ENCODE measurements around the gene UBL5. TPM values are rescaled to one million over a fixed set of nuclear protein-coding genes. Genes with fewer than 3 reads are reported as not detected.
A peak's percentile ranks its signal among the peaks of the same experiment; 100 is the strongest.

The UBL5 gene
- total RNA-seq, 1 donor from 2014 or later: 264 TPM

GRCh38 chr19:9868983-9869617 is 41.4 kb downstream of the UBL5 start:
- peaks cover 8% of the 10 kb centered on the region for H3K36me3 Mint-ChIP-seq
- no peaks in the 10 kb centered on the region for H3K27me3 Mint-ChIP-seq (ENCODE audit: low read depth)
- no peak overlapping the region for H3K27ac Mint-ChIP-seq
- H3K4me1 Mint-ChIP-seq: no peaks in the 10 kb centered on the region
- no peak for TF ChIP-seq CTCF (IDR thresholded peaks at IDR 0.05; ENCODE audit: unreplicated experiment)
- H3K9me3 Mint-ChIP-seq: no peaks in the 10 kb centered on the region
- no peak overlapping the region for H3K4me3 Mint-ChIP-seq
- DNase-seq (ENCODE audit: low spot score in 2 of 2, unreplicated experiment in 2 of 2): no peak

- Mint-ChIP-seq H3K4me1 (peaks cover 9% of the 10 kb centered on the region), H3K27me3 (ENCODE audit: low read depth) (no peaks in the 10 kb centered on the region), H3K4me3 (no peak overlapping the region), H3K36me3 (peaks cover 8% of the 10 kb centered on the region), H3K27ac (no peak overlapping the region), H3K9me3 (no peaks in the 10 kb centered on the region)
- no peak for TF ChIP-seq CTCF (IDR thresholded peaks at IDR 0.05; ENCODE audit: unreplicated experiment)
- DNase-seq (ENCODE audit: low spot score in 2 of 2, unreplicated experiment in 2 of 2): no peak
These were observed 44.1 kb downstream of the UBL5 start for GRCh38 chr19:9871626-9872338.

GRCh38 chr19:9872618-9873242 is 45.0 kb downstream of the UBL5 start:
- Mint-ChIP-seq H3K4me1 (peaks cover 9% of the 10 kb centered on the region), H3K27me3 (ENCODE audit: low read depth) (no peaks in the 10 kb centered on the region), H3K36me3 (peaks cover 8% of the 10 kb centered on the region), H3K9me3 (no peaks in the 10 kb centered on the region), H3K27ac (no peak overlapping the region), H3K4me3 (no peak overlapping the region)
- TF ChIP-seq CTCF (IDR thresholded peaks at IDR 0.05; ENCODE audit: unreplicated experiment): no peak
- no peak for DNase-seq (ENCODE audit: low spot score in 2 of 2, unreplicated experiment in 2 of 2)

- Mint-ChIP-seq H3K4me1 (peaks cover 9% of the 10 kb centered on the region), H3K36me3 (peaks cover 9% of the 10 kb centered on the region), H3K9me3 (no peaks in the 10 kb centered on the region), H3K27me3 (ENCODE audit: low read depth) (no peaks in the 10 kb centered on the region), H3K4me3 (no peak overlapping the region), H3K27ac (peak overlapping the region; percentile 44)
- no peak for DNase-seq (ENCODE audit: low spot score in 2 of 2, unreplicated experiment in 2 of 2)
- TF ChIP-seq CTCF (IDR thresholded peaks at IDR 0.05; ENCODE audit: unreplicated experiment): no peak
These were observed 47.4 kb downstream of the UBL5 start for GRCh38 chr19:9875031-9875627.

GRCh38 chr19:9875796-9876195 is 48.1 kb downstream of the UBL5 start:
- Mint-ChIP-seq H3K9me3 (no peaks in the 10 kb centered on the region), H3K4me1 (peaks cover 9% of the 10 kb centered on the region), H3K36me3 (peaks cover 4% of the 10 kb centered on the region), H3K27ac (no peak overlapping the region), H3K4me3 (no peak overlapping the region), H3K27me3 (ENCODE audit: low read depth) (no peaks in the 10 kb centered on the region)
- TF ChIP-seq CTCF (IDR thresholded peaks at IDR 0.05; ENCODE audit: unreplicated experiment): no peak
- DNase-seq (ENCODE audit: low spot score in 2 of 2, unreplicated experiment in 2 of 2): no peak
